Activated T-helper 17 cell treated with anti-CD3 and anti-CD28 coated beads, Interleukin-2, amount 50 U/mL, for 72 hours (primary cell): Measurements from ENCODE around the gene NUCB1. TPM values are rescaled to one million over a fixed set of nuclear protein-coding genes. Genes with fewer than 3 reads are reported as not detected.
A peak's percentile ranks its signal among the peaks of the same experiment; 100 is the strongest.

Source experiments
- ATAC-seq: fragments of 150-1000 bp; cut with Tn5 transposase; replicated peaks from 2 replicates; pipeline ENCODE4 v1.10.0; 2021; ENCODE audit warnings: mild to moderate bottlenecking, moderate library complexity
- H3K27ac Mint-ChIP-seq: one replicate; pipeline ENCODE4 v1.8.0; 2022; ENCODE audit warnings: mixed read lengths
- H3K27me3 Mint-ChIP-seq: one replicate; pipeline ENCODE4 v1.8.0; 2022; ENCODE audit warnings: mixed read lengths
- H3K36me3 Mint-ChIP-seq: one replicate; pipeline ENCODE4 v1.8.0; 2022; ENCODE audit warnings: low read depth, mild to moderate bottlenecking, mixed read lengths
- H3K4me1 Mint-ChIP-seq: one replicate; pipeline ENCODE4 v1.8.0; 2022; ENCODE audit warnings: mixed read lengths
- H3K4me3 Mint-ChIP-seq: one replicate; pipeline ENCODE4 v1.8.0; 2022; ENCODE audit warnings: mild to moderate bottlenecking, mixed read lengths
- H3K9me3 Mint-ChIP-seq: one replicate; pipeline ENCODE4 v1.8.0; 2022; ENCODE audit warnings: mixed read lengths
- total RNA-seq, 2 donors: library from RNA; stranded (reverse); gene quantifications; one replicate each; pipeline ENCODE4 v1.2.3, GENCODE V29; 2022

Gene NUCB1
- total RNA-seq, 2 donors from 2014 or later, result 158 to 184 TPM

DNA sequence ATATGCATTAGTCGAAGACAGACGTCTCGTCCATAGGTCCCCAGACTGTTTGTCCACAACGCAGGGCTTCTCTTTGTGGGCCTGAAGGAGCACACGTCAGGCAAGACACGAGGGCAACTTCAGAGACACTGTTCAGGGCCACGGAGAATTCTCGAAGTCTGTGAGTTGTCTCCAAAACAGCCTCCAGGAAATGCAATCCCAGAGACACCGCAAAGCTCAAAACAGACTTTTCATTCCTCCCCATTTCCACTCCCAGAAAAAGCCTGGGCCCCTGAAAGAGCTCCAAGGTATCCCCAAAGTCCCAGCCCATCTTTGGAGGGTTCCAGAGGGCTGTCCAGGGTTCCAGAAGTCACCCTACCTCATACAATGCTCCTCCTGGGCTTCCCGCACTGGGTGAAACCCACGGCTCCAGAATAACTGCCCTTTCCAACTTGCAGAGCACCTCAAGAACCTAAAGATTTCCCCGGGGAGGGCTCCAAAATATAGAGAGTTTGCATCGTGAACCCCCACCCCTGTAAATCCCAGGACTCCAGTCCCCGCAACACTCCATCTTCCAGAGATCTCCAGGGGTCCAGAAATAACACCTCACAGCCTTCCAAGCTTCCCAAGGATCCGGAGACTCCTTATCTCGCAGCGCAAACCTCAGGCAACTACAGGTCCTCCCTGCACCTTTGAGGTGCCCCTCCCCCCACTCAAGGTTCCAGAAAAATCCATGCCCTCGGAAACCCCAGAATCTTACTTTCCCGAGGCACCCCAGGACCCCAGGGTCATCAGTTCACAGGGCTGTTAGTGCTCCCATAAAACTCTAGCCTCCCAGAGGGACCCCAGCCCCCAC, 64.3 kb downstream of the NUCB1 start:
- Mint-ChIP-seq H3K27ac (peak overlapping the region; percentile 100), H3K4me3 (peak overlapping the region; percentile 100), H3K4me1 (peaks cover 31% of the 10 kb centered on the region), H3K36me3 (peaks cover 79% of the 10 kb centered on the region), H3K27me3 (no peaks in the 10 kb centered on the region), H3K9me3 (no peaks in the 10 kb centered on the region)
- no peak for ATAC-seq

GRCh38 chr19:48965040-48965805, 65.1 kb downstream of the NUCB1 start, which contains the start of gene FTL:
Gene FTL (plus strand): TSS chr19:48965309. CDS start chr19:48965508, 199 bp downstream.
- H3K36me3 Mint-ChIP-seq, result peaks cover 83% of the 10 kb centered on the region
- no peaks in the 10 kb centered on the region for H3K9me3 Mint-ChIP-seq
- no peaks in the 10 kb centered on the region for H3K27me3 Mint-ChIP-seq
- ATAC-seq, result peak; percentile 81
- peaks cover 31% of the 10 kb centered on the region for H3K4me1 Mint-ChIP-seq
- H3K4me3 Mint-ChIP-seq, result peak within 1 kb of the TSS; percentile 100
- peak within 1 kb of the TSS; percentile 100 for H3K27ac Mint-ChIP-seq

DNA sequence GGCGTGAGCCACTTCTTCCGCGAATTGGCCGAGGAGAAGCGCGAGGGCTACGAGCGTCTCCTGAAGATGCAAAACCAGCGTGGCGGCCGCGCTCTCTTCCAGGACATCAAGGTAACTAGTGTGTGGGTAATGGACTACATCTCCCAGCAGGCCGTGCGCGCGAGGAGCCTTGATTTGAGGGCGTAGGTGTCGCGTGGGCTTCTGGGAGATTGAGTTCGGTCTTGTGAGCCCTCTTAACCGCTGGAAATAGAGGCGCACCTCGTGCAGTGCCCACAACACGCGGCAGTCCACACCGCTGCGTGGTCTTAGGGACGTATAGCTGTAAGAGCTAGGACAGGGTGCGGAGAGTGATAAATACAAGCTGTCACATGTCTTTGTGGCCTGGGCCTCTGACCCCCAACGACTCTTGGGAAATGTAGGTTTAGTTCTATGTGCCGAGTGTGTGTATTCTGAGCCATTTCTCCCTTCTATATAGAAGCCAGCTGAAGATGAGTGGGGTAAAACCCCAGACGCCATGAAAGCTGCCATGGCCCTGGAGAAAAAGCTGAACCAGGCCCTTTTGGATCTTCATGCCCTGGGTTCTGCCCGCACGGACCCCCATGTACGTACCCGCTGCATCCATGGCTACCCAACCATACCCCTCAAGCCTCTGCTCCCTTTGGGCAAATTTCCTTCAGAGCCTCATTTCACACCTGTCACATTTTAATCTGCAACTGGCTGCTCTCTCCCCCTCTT, 65.9 kb downstream of the NUCB1 start:
- no peaks in the 10 kb centered on the region for H3K27me3 Mint-ChIP-seq
- H3K36me3 Mint-ChIP-seq, result peaks cover 84% of the 10 kb centered on the region
- H3K9me3 Mint-ChIP-seq, result no peaks in the 10 kb centered on the region
- H3K27ac Mint-ChIP-seq, result peak overlapping the region; percentile 100
- peaks cover 32% of the 10 kb centered on the region for H3K4me1 Mint-ChIP-seq
- H3K4me3 Mint-ChIP-seq, result peak overlapping the region; percentile 100
- ATAC-seq, result peak; percentile 53

DNA sequence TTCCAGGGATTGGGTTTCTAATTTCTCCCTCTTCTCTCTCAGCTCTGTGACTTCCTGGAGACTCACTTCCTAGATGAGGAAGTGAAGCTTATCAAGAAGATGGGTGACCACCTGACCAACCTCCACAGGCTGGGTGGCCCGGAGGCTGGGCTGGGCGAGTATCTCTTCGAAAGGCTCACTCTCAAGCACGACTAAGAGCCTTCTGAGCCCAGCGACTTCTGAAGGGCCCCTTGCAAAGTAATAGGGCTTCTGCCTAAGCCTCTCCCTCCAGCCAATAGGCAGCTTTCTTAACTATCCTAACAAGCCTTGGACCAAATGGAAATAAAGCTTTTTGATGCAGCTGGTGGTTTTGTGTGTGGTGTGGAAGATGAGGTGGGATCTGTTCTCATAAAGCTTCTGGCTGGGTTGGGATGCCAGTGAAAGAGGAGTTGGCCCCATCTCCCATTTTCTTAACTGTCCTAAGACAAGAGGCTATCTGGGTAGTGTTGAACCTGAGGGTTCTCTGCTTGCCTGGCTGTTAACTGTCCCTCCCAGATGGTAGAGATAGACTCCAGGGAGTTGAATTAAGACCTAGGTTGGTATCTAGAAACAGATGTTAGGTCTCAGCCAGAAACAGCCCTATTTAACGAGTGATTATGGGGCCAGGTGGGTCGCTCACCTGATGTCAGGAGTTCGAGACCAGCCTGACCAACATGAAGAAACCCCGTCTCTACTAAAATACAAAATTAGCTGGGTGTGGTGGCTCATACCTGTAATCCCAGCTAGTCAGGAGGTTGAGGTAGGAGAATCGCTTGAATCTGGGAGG, 66.6 kb downstream of the NUCB1 start:
- Mint-ChIP-seq H3K4me3 (peak overlapping the region; percentile 100), H3K27me3 (no peaks in the 10 kb centered on the region), H3K9me3 (no peaks in the 10 kb centered on the region), H3K27ac (peak overlapping the region; percentile 100), H3K36me3 (peaks cover 81% of the 10 kb centered on the region), H3K4me1 (peaks cover 29% of the 10 kb centered on the region)
- no peak for ATAC-seq

DNA sequence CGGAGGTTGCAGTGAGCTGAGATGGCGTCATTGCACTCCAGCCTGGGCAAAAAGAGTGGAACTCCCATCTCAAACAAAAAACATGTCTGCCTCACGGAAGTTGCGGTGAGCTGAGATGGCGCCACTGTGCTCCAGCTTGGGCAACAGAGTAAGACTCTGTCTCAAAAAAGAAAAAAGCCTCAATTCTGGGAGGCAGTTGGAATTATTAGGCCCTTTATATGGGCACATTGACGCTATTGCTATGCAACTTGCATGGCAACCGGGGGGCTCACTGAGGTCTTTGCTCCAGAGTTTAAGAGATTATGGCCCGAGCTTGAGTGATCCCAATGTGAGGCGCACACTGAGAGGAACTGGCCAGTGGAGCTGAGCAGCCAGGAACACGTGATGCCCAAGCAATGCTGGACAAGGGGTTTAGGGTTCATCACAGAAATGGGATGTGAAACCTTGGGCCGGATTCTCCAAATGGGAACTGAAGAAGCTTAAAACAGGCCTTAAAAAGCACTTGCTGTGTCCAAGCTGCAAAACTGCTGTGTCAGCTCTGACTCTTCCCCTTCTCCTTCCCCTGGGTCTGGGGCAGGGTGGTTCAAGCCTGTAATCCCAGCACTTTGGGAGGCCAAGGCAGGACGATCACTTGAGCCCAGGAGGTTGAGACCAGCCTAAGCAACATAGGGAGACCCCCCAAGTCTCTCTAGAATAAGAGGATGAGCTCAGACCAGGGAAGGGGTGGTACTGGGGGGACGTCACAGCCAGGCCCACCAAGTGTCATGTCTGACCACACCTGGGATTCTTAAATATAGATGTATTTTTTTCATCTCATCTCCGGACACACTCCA, 67.5 kb downstream of the NUCB1 start:
- Mint-ChIP-seq H3K27me3 (no peaks in the 10 kb centered on the region), H3K27ac (peak overlapping the region; percentile 100), H3K4me3 (peak overlapping the region; percentile 100), H3K4me1 (peaks cover 29% of the 10 kb centered on the region), H3K9me3 (no peaks in the 10 kb centered on the region), H3K36me3 (peaks cover 74% of the 10 kb centered on the region)
- no peak for ATAC-seq

DNA sequence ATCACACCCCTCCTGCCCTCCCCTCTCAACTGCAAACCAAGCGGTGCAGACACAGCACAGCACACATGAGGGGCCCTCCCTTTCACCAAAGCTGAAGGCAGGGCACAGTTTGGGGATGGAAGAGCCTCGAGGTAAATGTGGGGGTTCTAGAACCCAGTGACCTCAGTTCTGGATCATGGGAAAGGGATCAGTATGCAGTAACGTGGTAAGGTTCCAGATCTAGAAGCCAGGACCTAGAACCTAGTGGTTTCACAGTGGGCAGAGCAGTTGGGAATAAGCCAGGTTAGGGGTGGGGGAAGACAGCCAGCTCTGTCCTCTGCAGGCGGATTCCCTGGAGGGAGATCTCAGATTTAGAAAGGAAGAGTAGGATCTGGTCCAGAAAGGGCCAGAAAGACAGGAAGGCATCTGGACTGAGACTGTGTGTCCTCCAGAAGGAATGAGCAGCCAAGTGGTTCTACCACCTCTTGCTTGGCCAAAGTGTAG, 68.1 kb downstream of the NUCB1 start:
- peak overlapping the region; percentile 100 for H3K4me3 Mint-ChIP-seq
- ATAC-seq, result no peak
- H3K36me3 Mint-ChIP-seq, result peaks cover 79% of the 10 kb centered on the region
- peak overlapping the region; percentile 73 for H3K27ac Mint-ChIP-seq
- H3K9me3 Mint-ChIP-seq, result no peaks in the 10 kb centered on the region
- peaks cover 28% of the 10 kb centered on the region for H3K4me1 Mint-ChIP-seq
- no peaks in the 10 kb centered on the region for H3K27me3 Mint-ChIP-seq

DNA sequence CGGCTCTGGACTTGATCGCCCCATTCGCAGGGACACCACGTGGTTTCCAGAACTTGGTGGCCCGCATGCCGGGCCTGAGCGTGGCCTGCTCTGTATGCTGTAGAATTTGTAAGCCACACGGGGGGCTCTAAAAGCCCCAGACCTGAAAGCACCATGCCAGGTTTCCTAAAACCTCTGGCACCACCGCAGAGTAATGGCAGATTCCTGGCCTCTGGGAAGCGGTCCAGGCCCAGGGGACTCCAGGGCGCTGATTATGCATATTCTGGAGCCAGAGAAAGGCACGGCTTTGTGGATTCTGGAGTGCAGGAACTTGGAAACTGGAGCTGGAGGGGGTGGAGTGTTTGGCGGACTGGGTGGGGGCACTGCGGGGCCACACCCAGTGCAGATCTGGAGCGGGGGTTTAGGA, 68.7 kb downstream of the NUCB1 start:
- Mint-ChIP-seq H3K4me1 (peaks cover 24% of the 10 kb centered on the region), H3K27me3 (no peaks in the 10 kb centered on the region), H3K36me3 (peaks cover 79% of the 10 kb centered on the region), H3K27ac (no peak overlapping the region), H3K9me3 (no peaks in the 10 kb centered on the region), H3K4me3 (no peak overlapping the region)
- ATAC-seq, result no peak

GRCh38 chr19:48969276-48970138, 69.4 kb downstream of the NUCB1 start:
- Mint-ChIP-seq H3K4me3 (no peak overlapping the region), H3K27ac (no peak overlapping the region), H3K36me3 (peaks cover 81% of the 10 kb centered on the region), H3K9me3 (no peaks in the 10 kb centered on the region), H3K27me3 (no peaks in the 10 kb centered on the region), H3K4me1 (peaks cover 17% of the 10 kb centered on the region)
- no peak for ATAC-seq

GRCh38 chr19:48970139-48970766, 70.1 kb downstream of the NUCB1 start:
- no peaks in the 10 kb centered on the region for H3K27me3 Mint-ChIP-seq
- peaks cover 81% of the 10 kb centered on the region for H3K36me3 Mint-ChIP-seq
- H3K4me3 Mint-ChIP-seq, result no peak overlapping the region
- no peak overlapping the region for H3K27ac Mint-ChIP-seq
- no peak for ATAC-seq
- H3K4me1 Mint-ChIP-seq, result peaks cover 14% of the 10 kb centered on the region
- no peaks in the 10 kb centered on the region for H3K9me3 Mint-ChIP-seq

GRCh38 chr19:48970923-48971395, 70.8 kb downstream of the NUCB1 start:
- Mint-ChIP-seq H3K36me3 (peaks cover 81% of the 10 kb centered on the region), H3K4me3 (no peak overlapping the region), H3K4me1 (peaks cover 14% of the 10 kb centered on the region), H3K27me3 (no peaks in the 10 kb centered on the region), H3K9me3 (no peaks in the 10 kb centered on the region), H3K27ac (no peak overlapping the region)
- peak; percentile 80 for ATAC-seq
